ENCODE results near the gene CREB3L1. TPM values are rescaled to one million over a fixed set of nuclear protein-coding genes. Genes with fewer than 3 reads are reported as not detected.

The CREB3L1 gene
- total and polyA plus RNA-seq, 4 donors: 16.8 to 54.0 (median 36.8) TPM

- WGBS, 2 donors: 35 to 39% methylated on average over 12 of the region's 12 CpGs
- peaks cover 0 to 17% (median 8%) of the 10 kb centered on the region in 4 donors for H3K36me3 ChIP-seq (ENCODE audit: control insufficient read depth in 4 of 4, insufficient read depth in 4 of 4, low read length in 4 of 4)
These were observed 31.4 kb downstream of the CREB3L1 start for GRCh38 chr11:46308631-46309419.

GRCh38 chr11:46309814-46310259 lies 32.4 kb downstream of the CREB3L1 start:
- H3K36me3 ChIP-seq (ENCODE audit: control insufficient read depth in 4 of 4, insufficient read depth in 4 of 4, low read length in 4 of 4): peaks cover 0 to 17% (median 8%) of the 10 kb centered on the region in 4 donors

More at GRCh38 chr11:46308631-46309419, 31.4 kb downstream of the CREB3L1 start:
- ATAC-seq (ENCODE audit: insufficient read depth, low FRiP score) (peak; percentile 73), DNase-seq (peak; percentile 72 to 81 (median 79))
- no peak overlapping the region for H3K27ac ChIP-seq (ENCODE audit: low read depth in 1 of 2, low read length in 1 of 2)
- no peak overlapping the region for H3K9ac ChIP-seq (ENCODE audit: insufficient read depth in 1 of 2, low read length in 2 of 2)
- no peaks in the 10 kb centered on the region for H3K9me3 ChIP-seq (ENCODE audit: control insufficient read depth in 4 of 4, insufficient read depth in 3 of 4, low read length in 3 of 4)
- H3K4me3 ChIP-seq: no peak overlapping the region
- H3K27me3 ChIP-seq (ENCODE audit: control insufficient read depth in 3 of 3, insufficient read depth in 3 of 3, low read length in 2 of 3): no peaks in the 10 kb centered on the region
- TF ChIP-seq, protein P1, sequence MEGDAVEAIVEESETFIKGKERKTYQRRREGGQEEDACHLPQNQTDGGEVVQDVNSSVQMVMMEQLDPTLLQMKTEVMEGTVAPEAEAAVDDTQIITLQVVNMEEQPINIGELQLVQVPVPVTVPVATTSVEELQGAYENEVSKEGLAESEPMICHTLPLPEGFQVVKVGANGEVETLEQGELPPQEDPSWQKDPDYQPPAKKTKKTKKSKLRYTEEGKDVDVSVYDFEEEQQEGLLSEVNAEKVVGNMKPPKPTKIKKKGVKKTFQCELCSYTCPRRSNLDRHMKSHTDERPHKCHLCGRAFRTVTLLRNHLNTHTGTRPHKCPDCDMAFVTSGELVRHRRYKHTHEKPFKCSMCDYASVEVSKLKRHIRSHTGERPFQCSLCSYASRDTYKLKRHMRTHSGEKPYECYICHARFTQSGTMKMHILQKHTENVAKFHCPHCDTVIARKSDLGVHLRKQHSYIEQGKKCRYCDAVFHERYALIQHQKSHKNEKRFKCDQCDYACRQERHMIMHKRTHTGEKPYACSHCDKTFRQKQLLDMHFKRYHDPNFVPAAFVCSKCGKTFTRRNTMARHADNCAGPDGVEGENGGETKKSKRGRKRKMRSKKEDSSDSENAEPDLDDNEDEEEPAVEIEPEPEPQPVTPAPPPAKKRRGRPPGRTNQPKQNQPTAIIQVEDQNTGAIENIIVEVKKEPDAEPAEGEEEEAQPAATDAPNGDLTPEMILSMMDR (IDR thresholded peaks at IDR 0.05; ENCODE audit: control extremely low read depth, extremely low read depth): peak; percentile 83
- no peaks in the 10 kb centered on the region for H3K4me1 ChIP-seq (ENCODE audit: control insufficient read depth in 5 of 5, insufficient read depth in 5 of 5, low read length in 5 of 5)

DNA sequence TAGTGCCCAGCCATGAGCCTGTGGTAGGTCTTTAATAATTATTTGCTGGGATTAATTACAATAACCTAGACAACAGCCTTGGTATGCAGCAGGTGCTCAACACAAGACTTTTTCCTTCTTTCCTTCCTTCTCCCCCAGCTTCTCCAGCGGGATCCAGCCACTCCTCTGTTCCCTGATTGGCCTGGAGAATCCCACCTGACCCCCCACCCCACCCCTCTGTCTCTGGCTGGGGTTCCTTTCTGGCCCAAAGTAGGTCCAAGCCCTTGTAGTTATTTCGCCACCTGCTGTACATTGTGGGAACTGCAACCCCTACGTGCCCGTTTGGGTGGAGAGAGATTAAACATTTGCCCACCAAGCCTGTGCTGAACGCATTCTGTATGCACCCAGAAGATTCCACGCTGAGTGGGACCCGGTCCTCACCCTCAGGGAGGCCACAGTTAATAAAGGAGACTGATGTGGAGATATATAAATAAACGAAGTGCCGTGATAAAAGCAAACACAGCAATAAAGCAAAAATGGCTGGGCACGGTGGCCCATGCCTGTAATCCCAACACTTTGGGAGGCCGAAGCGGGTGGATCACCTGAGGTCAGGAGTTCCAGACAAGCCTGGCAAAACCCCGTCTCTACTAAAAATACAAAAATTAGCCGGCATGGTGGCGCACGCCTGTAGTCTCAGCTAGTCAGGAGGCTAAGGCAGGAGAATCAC lies 37.7 kb downstream of the CREB3L1 start:
- DNase-seq: peak; percentile 65 to 73 (median 69)
- peak; percentile 66 for ATAC-seq (ENCODE audit: insufficient read depth, low FRiP score)
- TF ChIP-seq, protein P1 (IDR thresholded peaks at IDR 0.05; ENCODE audit: control extremely low read depth, extremely low read depth): peak; percentile 76
- Histone ChIP-seq H3K27me3 (ENCODE audit: control insufficient read depth in 3 of 3, insufficient read depth in 3 of 3, low read length in 2 of 3) (no peaks in the 10 kb centered on the region), H3K9me3 (ENCODE audit: control insufficient read depth in 4 of 4, insufficient read depth in 3 of 4, low read length in 3 of 4) (no peaks in the 10 kb centered on the region), H3K9ac (ENCODE audit: insufficient read depth in 1 of 2, low read length in 2 of 2) (no peak overlapping the region), H3K4me1 (ENCODE audit: control insufficient read depth in 5 of 5, insufficient read depth in 5 of 5, low read length in 5 of 5) (peaks cover 0 to 4% (median 0%) of the 10 kb centered on the region in 5 donors), H3K4me3 (no peak overlapping the region), H3K36me3 (ENCODE audit: control insufficient read depth in 4 of 4, insufficient read depth in 4 of 4, low read length in 4 of 4) (peaks cover 2 to 28% (median 15%) of the 10 kb centered on the region in 4 donors), H3K27ac (ENCODE audit: low read depth in 1 of 2, low read length in 1 of 2) (no peak overlapping the region)
- 53 to 54% methylated on average over 16 of the region's 16 CpGs for WGBS, 2 donors

More at GRCh38 chr11:46309814-46310259, 32.4 kb downstream of the CREB3L1 start:
- no peak overlapping the region for H3K4me3 ChIP-seq
- DNase-seq (no peak), ATAC-seq (ENCODE audit: insufficient read depth, low FRiP score) (no peak)
- H3K4me1 ChIP-seq (ENCODE audit: control insufficient read depth in 5 of 5, insufficient read depth in 5 of 5, low read length in 5 of 5): no peaks in the 10 kb centered on the region
- H3K27ac ChIP-seq (ENCODE audit: low read depth in 1 of 2, low read length in 1 of 2): no peak overlapping the region
- H3K9me3 ChIP-seq (ENCODE audit: control insufficient read depth in 4 of 4, insufficient read depth in 3 of 4, low read length in 3 of 4): no peaks in the 10 kb centered on the region
- H3K27me3 ChIP-seq (ENCODE audit: control insufficient read depth in 3 of 3, insufficient read depth in 3 of 3, low read length in 2 of 3): no peaks in the 10 kb centered on the region
- 48 to 62% methylated on average over 4 of the region's 4 CpGs for WGBS, 2 donors
- no peak overlapping the region for H3K9ac ChIP-seq (ENCODE audit: insufficient read depth in 1 of 2, low read length in 2 of 2)
- TF ChIP-seq, protein P1 (IDR thresholded peaks at IDR 0.05; ENCODE audit: control extremely low read depth, extremely low read depth): no peak

All from lung (tissue), 12 donors.